ENCODE results near the gene EHBP1L1. TPM values are rescaled to one million over a fixed set of nuclear protein-coding genes. Genes with fewer than 3 reads are reported as not detected.
A peak's percentile ranks its signal among the peaks of the same experiment; 100 is the strongest.

The EHBP1L1 gene
- total RNA-seq, 1 donor from 2014 or later, result 4.7 TPM

DNA sequence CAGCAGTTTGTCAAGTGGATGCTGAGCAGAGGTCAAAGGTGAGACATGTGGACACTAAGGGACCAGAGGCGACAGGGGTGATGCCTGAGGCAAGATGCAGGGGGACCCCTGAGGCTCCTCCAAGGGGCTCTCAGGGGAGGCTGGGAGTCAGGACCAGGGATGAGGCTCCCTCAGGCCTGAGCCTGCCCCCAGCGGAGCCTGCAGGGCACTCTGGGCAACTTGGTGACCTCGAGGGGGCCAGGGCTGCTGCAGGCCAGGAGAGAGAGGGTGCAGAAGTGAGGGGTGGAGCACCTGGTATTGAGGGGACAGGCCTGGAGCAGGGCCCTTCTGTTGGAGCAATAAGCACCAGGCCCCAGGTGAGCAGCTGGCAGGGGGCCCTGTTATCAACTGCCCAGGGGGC, 6.1 kb downstream of the EHBP1L1 start:
- no peak overlapping the region for H3K4me3 Mint-ChIP-seq (ENCODE audit: unreplicated experiment)
- peaks cover 4% of the 10 kb centered on the region for H3K4me1 Mint-ChIP-seq (ENCODE audit: unreplicated experiment)
- no peak for DNase-seq (ENCODE audit: low spot score)
- H3K27ac Mint-ChIP-seq (ENCODE audit: unreplicated experiment), result no peak overlapping the region
- peaks cover 9% of the 10 kb centered on the region for H3K36me3 Mint-ChIP-seq (ENCODE audit: low read depth, unreplicated experiment)
- TF ChIP-seq, protein P1, sequence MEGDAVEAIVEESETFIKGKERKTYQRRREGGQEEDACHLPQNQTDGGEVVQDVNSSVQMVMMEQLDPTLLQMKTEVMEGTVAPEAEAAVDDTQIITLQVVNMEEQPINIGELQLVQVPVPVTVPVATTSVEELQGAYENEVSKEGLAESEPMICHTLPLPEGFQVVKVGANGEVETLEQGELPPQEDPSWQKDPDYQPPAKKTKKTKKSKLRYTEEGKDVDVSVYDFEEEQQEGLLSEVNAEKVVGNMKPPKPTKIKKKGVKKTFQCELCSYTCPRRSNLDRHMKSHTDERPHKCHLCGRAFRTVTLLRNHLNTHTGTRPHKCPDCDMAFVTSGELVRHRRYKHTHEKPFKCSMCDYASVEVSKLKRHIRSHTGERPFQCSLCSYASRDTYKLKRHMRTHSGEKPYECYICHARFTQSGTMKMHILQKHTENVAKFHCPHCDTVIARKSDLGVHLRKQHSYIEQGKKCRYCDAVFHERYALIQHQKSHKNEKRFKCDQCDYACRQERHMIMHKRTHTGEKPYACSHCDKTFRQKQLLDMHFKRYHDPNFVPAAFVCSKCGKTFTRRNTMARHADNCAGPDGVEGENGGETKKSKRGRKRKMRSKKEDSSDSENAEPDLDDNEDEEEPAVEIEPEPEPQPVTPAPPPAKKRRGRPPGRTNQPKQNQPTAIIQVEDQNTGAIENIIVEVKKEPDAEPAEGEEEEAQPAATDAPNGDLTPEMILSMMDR (IDR thresholded peaks at IDR 0.05; ENCODE audit: unreplicated experiment), result no peak
- peaks cover 50% of the 10 kb centered on the region for H3K27me3 Mint-ChIP-seq (ENCODE audit: unreplicated experiment)
- H3K9me3 Mint-ChIP-seq (ENCODE audit: unreplicated experiment), result no peaks in the 10 kb centered on the region

DNA sequence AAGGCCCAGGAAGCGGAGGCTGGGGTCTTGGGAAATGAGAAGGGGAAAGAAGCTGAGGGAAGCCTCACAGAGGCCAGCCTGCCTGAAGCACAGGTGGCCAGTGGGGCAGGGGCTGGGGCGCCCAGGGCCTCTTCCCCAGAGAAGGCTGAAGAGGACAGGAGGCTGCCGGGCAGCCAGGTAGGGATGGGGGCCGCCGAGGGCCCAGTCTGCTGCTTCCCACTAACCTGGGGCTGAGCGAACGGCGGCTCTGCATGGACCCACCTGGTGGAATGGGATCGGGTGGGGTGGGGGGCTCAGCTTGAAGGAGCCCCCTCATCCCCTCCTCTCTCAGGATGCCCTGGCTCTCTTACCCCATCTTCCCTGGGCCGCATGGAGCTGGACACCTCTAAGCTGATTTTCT, 7.7 kb downstream of the EHBP1L1 start:
- Mint-ChIP-seq H3K27me3 (ENCODE audit: unreplicated experiment) (peaks cover 43% of the 10 kb centered on the region), H3K36me3 (ENCODE audit: low read depth, unreplicated experiment) (peaks cover 9% of the 10 kb centered on the region), H3K4me3 (ENCODE audit: unreplicated experiment) (no peak overlapping the region), H3K9me3 (ENCODE audit: unreplicated experiment) (no peaks in the 10 kb centered on the region), H3K4me1 (ENCODE audit: unreplicated experiment) (peaks cover 4% of the 10 kb centered on the region), H3K27ac (ENCODE audit: unreplicated experiment) (no peak overlapping the region)
- TF ChIP-seq, protein P1 (IDR thresholded peaks at IDR 0.05; ENCODE audit: unreplicated experiment), result no peak
- DNase-seq (ENCODE audit: low spot score), result no peak

DNA sequence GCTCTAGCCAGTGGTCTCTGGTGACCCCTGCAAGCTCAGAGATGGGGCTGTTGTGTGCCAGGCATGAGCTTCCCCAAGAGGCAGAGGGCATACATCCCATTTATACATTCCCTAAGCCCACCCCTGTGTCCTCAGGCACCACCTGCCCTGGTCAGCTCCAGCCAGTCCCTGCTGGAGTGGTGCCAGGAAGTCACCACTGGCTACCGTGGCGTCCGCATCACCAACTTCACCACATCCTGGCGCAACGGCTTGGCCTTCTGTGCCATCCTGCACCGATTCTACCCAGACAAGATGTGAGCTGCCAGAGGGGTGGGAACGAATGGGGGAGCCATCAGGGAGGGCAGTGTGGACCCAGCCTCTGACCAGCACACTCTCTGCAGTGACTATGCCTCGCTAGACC, 8.3 kb downstream of the EHBP1L1 start:
- Mint-ChIP-seq H3K27me3 (ENCODE audit: unreplicated experiment) (peaks cover 42% of the 10 kb centered on the region), H3K36me3 (ENCODE audit: low read depth, unreplicated experiment) (peaks cover 9% of the 10 kb centered on the region), H3K4me1 (ENCODE audit: unreplicated experiment) (peaks cover 4% of the 10 kb centered on the region), H3K27ac (ENCODE audit: unreplicated experiment) (no peak overlapping the region), H3K4me3 (ENCODE audit: unreplicated experiment) (no peak overlapping the region), H3K9me3 (ENCODE audit: unreplicated experiment) (no peaks in the 10 kb centered on the region)
- no peak for DNase-seq (ENCODE audit: low spot score)
- TF ChIP-seq, protein P1 (IDR thresholded peaks at IDR 0.05; ENCODE audit: unreplicated experiment), result no peak

DNA sequence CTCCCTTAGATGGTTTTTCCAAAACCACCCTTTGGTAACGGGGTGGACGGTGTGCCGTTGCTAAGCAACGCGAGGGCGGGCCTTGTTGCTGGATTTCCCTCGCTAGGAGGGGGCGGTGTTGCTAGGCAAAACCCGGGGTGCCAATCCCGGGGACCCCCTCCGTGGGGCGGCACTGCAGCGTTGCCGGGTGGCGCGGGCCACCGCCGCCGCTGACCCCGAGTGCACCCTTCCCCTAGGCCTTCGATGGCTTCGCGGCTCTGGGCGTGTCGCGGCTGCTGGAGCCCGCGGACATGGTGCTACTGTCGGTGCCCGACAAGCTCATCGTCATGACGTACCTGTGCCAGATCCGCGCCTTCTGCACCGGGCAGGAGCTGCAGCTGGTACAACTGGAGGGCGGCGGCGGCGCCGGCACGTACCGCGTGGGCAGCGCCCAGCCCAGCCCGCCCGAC, 8.9 kb downstream of the EHBP1L1 start:
- H3K27ac Mint-ChIP-seq (ENCODE audit: unreplicated experiment), result no peak overlapping the region
- no peak overlapping the region for H3K4me3 Mint-ChIP-seq (ENCODE audit: unreplicated experiment)
- DNase-seq (ENCODE audit: low spot score), result no peak
- TF ChIP-seq, protein P1 (IDR thresholded peaks at IDR 0.05; ENCODE audit: unreplicated experiment), result no peak
- H3K9me3 Mint-ChIP-seq (ENCODE audit: unreplicated experiment), result no peaks in the 10 kb centered on the region
- H3K4me1 Mint-ChIP-seq (ENCODE audit: unreplicated experiment), result peaks cover 4% of the 10 kb centered on the region
- H3K36me3 Mint-ChIP-seq (ENCODE audit: low read depth, unreplicated experiment), result peaks cover 9% of the 10 kb centered on the region
- H3K27me3 Mint-ChIP-seq (ENCODE audit: unreplicated experiment), result peaks cover 39% of the 10 kb centered on the region

DNA sequence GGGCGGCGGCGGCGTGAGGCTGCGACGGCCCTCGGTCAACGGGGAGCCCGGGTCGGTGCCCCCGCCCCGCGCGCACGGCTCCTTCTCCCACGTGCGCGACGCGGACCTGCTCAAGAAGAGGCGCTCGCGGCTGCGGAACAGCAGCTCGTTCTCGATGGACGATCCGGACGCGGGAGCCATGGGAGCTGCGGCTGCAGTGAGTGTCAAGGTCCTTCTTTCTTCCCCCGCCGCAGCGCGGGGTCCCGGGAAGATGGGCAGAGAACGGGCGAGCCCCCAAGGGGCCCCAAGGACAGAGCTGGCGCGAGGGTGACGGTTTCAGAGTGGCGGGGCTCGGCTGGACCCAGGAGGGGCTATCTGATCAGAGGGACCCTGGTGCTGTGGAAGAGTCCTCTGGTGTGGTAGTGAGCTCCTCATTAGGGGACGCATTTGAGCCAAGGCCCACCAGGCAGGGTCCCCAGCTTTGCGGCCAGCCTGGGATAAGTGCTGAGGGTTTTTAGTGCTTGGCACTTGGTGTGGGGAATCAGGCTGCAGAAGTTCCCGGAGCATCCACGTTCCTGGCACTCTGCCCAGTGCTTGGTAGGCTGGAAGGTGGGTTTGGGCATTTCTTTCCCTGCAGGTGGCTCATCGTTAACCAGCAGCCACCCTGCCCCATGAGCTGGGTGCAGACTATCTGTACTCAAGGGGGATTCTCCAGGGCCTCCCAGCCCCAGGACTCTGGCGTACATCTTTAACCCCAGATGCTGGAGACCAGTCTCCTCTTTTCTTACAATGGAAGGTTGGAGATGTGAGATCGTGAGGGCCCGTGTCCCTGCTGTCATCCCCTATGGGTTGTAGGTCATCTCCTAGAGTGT, 9.8 kb downstream of the EHBP1L1 start:
- TF ChIP-seq, protein P1 (IDR thresholded peaks at IDR 0.05; ENCODE audit: unreplicated experiment), result no peak
- Mint-ChIP-seq H3K4me3 (ENCODE audit: unreplicated experiment) (peak overlapping the region; percentile 47), H3K36me3 (ENCODE audit: low read depth, unreplicated experiment) (peaks cover 11% of the 10 kb centered on the region), H3K27ac (ENCODE audit: unreplicated experiment) (no peak overlapping the region), H3K9me3 (ENCODE audit: unreplicated experiment) (no peaks in the 10 kb centered on the region), H3K27me3 (ENCODE audit: unreplicated experiment) (peaks cover 43% of the 10 kb centered on the region), H3K4me1 (ENCODE audit: unreplicated experiment) (peaks cover 4% of the 10 kb centered on the region)
- no peak for DNase-seq (ENCODE audit: low spot score)

All from endothelial cell (in vitro differentiated cells).